PC-3 (cell line): ENCODE data around the gene ARHGEF28.

Experiments used
- CTCF ChIP-seq: fragments of 300-600 bp; sonication (generic); conservative IDR thresholded peaks from 2 replicates; pipeline ENCODE4 v1.5.1; 2017; ENCODE audit warnings: antibody characterized with exemption, low read depth, mild to moderate bottlenecking, low read length
- EZH2 ChIP-seq: fragments of 300-600 bp; sonication (generic); IDR thresholded peaks from one replicate; pipeline ENCODE4 v1.6.1; 2017; ENCODE audit warnings: antibody characterized with exemption, mild to moderate bottlenecking, low read length; ENCODE audit not compliant: unreplicated experiment
- EZH2phosphoT487 ChIP-seq: fragments of 300-600 bp; sonication (generic); IDR thresholded peaks from 2 replicates; pipeline ENCODE4 v1.6.1; 2018; ENCODE audit warnings: mild to moderate bottlenecking, antibody characterized with exemption, low read length, borderline replicate concordance

- TF ChIP-seq CTCF (no peak), EZH2phosphoT487 (no peak), EZH2 (no peak)
Observed at GRCh38 chr5:73944581-73944980, 318.6 kb downstream of the ARHGEF28 start.
